ENCODE measurements around the gene ZNF280D.

- no peak for TF ChIP-seq EZH2 (IDR thresholded peaks at IDR 0.05; ENCODE audit: borderline replicate concordance, low read length)
- TF ChIP-seq, protein P1, sequence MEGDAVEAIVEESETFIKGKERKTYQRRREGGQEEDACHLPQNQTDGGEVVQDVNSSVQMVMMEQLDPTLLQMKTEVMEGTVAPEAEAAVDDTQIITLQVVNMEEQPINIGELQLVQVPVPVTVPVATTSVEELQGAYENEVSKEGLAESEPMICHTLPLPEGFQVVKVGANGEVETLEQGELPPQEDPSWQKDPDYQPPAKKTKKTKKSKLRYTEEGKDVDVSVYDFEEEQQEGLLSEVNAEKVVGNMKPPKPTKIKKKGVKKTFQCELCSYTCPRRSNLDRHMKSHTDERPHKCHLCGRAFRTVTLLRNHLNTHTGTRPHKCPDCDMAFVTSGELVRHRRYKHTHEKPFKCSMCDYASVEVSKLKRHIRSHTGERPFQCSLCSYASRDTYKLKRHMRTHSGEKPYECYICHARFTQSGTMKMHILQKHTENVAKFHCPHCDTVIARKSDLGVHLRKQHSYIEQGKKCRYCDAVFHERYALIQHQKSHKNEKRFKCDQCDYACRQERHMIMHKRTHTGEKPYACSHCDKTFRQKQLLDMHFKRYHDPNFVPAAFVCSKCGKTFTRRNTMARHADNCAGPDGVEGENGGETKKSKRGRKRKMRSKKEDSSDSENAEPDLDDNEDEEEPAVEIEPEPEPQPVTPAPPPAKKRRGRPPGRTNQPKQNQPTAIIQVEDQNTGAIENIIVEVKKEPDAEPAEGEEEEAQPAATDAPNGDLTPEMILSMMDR (IDR thresholded peaks at IDR 0.05; ENCODE audit: low read length) = no peak
These were observed 35.0 kb downstream of the ZNF280D start for GRCh38 chr15:56698270-56698669.

Data from OCI-LY1 (cell line).